Stimulated activated CD4-positive, alpha-beta T cell treated with anti-CD3 and anti-CD28 coated beads, Interleukin-4, amount 100 ng/mL, for 24 hours (primary cell): ENCODE measurements around the gene TAS2R14.

Experiments used
- DNase-seq: peaks from one replicate; pipeline ENCODE4 v3.0.0-alpha.2; 2020

TAS2R14 gene

DNA sequence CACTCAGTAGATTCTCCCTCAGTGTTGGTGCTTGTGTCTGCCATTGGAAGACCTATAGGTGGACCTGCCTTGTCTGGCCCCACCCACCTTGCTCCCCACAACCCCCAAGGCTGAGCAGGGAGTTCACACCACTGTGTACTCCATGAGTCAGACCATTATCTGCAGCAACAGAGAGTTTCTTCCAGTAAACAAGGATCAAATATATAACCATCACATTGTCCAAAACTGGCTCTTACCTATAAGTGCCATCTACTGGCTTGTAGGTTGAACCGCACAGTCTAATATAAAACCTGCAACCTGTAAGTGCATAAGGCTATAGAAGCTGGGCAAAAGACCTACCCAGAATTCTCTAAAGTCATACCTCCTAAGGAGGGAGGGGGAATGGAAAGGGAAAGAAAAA is 37.6 kb downstream of the TAS2R14 start:
- no peak for DNase-seq

DNA sequence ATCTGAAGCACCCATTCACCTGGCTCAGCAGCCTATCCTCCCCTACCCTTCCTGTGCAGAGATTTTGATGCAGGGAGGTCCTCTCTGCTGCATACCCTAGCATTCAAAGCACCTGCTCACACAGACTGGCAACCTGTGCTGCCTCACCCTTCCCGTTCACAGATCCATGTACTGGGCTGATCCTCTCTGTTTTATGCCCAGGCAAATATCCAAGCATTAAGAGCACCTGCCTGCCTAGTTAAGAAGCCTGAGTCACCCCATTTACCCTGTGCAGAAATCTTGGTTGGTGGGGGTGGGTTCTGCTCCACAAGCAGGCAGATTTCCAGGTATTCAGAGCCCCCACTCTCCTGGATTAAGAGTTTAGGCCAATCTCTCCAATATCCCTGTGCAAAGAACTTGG is 38.1 kb downstream of the TAS2R14 start:
- no peak for DNase-seq

DNA sequence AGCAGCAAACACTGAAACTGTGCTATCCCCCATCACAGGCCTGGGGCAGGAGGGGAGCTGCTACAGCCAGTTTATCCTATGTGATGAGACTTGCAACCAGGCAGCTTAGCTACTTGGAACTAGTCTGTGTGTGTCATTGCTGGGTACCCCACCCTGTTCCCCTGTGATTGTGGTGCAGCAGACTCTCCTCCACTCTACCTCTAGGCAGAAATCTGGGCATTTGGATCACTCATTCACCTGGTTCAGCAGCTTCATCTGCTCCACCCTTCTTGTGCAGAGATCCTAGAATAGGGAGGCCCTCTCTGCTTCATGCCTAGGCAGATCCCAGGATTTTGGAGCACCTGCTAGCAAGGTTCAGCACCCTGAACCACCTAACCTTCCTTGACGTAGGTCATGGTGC is 38.5 kb downstream of the TAS2R14 start:
- DNase-seq, result no peak

DNA sequence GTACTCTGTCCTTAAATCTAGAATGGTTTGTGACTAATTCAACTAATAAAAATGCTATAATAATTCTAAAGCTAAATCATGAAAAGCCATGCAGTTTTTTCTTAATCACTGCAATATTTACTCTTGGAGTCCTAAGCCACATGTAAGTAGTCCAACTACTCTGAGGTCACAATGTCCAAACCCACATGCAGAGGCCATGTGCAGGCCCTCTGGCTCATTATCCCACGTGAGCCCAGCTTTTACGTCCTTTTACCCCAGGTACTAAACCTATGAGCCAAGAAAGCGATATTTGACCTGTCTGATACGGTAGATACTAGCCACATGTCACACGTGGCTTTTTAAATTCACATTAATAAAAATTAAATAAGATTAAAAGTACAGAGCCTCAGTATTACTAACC is 42.2 kb downstream of the TAS2R14 start:
- no peak for DNase-seq

DNA sequence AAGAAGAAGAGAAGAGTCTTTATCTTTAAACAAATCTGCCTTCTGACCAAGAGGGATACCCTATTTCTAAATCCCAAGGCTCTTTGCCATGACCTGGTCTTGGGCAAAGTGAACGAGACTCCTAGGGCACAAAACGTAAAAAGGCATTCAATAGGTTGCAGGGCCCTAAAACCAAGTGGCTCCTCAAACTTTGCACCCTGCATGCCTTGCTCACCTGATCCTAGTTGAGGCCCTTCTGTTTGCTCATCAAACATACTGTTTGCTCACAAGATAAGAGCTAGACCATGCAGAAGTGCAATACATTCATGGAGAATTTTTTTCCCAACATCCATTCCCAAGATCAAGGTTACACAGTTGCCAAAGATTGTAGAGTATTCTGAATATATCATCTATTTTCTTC is 47.1 kb downstream of the TAS2R14 start:
- DNase-seq, result no peak

DNA sequence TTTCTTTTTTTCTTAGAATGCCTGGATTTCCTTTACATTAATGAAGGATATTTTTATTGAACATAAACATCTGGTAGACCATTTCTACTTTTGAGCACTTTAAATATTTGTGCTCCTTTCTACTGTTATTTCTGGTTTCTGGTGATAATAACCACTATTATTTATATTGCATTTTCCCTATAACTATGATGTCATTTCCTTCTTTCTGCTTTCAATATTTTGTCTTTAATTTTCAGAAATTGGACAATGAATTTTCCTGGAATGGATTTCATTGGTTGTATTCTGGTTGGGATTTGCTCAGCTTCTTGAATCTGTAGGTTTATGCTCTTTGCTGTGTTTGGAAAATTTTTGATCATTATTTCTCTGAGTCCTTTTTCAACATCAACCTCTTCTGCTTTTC is 49.8 kb downstream of the TAS2R14 start:
- DNase-seq, result no peak
